Activated naive CD4-positive, alpha-beta T cell treated with anti-CD3 and anti-CD28 coated beads, Interleukin-2, amount 10 ng/mL, durations not matched to agents 7 days and 5 days (primary cell): ENCODE data around the gene ITIH4.

ENCODE experiments used
- CTCF ChIA-PET: fragments of 350-600 bp; sonication (Branson Sonifier 250); formaldehyde crosslinking; loops from one replicate; lab custom pipeline; 2021; ENCODE audit warnings: antibody characterized with exemption; lab: Charles Lee
- DNase-seq: peaks from one replicate; pipeline ENCODE4 v3.0.0-alpha.2; 2020
- H3K27ac Mint-ChIP-seq: one replicate; pipeline ENCODE4 v1.8.0; 2021; ENCODE audit warnings: mild to moderate bottlenecking, moderate library complexity, mixed read lengths
- H3K27me3 Mint-ChIP-seq: one replicate; pipeline ENCODE4 v1.8.0; 2021; ENCODE audit warnings: mild to moderate bottlenecking, mixed read lengths
- H3K36me3 Mint-ChIP-seq: one replicate; pipeline ENCODE4 v1.8.0; 2021; ENCODE audit warnings: mixed read lengths
- H3K4me1 Mint-ChIP-seq: one replicate; pipeline ENCODE4 v1.8.0; 2021; ENCODE audit warnings: mixed read lengths
- H3K4me3 Mint-ChIP-seq: one replicate; pipeline ENCODE4 v1.8.0; 2021; ENCODE audit warnings: mild to moderate bottlenecking, moderate library complexity, mixed read lengths
- H3K9me3 Mint-ChIP-seq: one replicate; pipeline ENCODE4 v1.8.0; 2021; ENCODE audit warnings: mixed read lengths

ITIH4 gene

GRCh38 chr3:52796411-52796810 is 34.1 kb downstream of the ITIH4 start:
- Mint-ChIP-seq H3K9me3 (no peaks in the 10 kb centered on the region), H3K36me3 (no peaks in the 10 kb centered on the region), H3K27ac (no peak overlapping the region), H3K27me3 (peaks cover 44% of the 10 kb centered on the region), H3K4me3 (no peak overlapping the region), H3K4me1 (no peaks in the 10 kb centered on the region)
- CTCF ChIA-PET, result interaction anchor here (1.8 kb wide), 1 partner anchor 25 kb away, joined by 3 read pairs; no protein-coding TSS in a partner anchor
- DNase-seq, result no peak

- Mint-ChIP-seq H3K27me3 (peaks cover 40% of the 10 kb centered on the region), H3K4me1 (no peaks in the 10 kb centered on the region)
- CTCF ChIA-PET, result interaction anchor here (1.8 kb wide), 1 partner anchor 26 kb away, joined by 3 read pairs; no protein-coding TSS in a partner anchor
These were observed 35.1 kb downstream of the ITIH4 start for GRCh38 chr3:52795298-52795900.

GRCh38 chr3:52794612-52795099 is 35.8 kb downstream of the ITIH4 start, which contains the start of gene ITIH3:
ITIH3 (plus strand) TSS chr3:52794796; CDS start chr3:52794804, 8 bp downstream.
- no peaks in the 10 kb centered on the region for H3K4me1 Mint-ChIP-seq
- H3K9me3 Mint-ChIP-seq, result no peaks in the 10 kb centered on the region
- H3K36me3 Mint-ChIP-seq, result no peaks in the 10 kb centered on the region
- no peak within 1 kb of the TSS for H3K27ac Mint-ChIP-seq
- DNase-seq, result no peak
- H3K4me3 Mint-ChIP-seq, result no peak within 1 kb of the TSS
- peaks cover 38% of the 10 kb centered on the region for H3K27me3 Mint-ChIP-seq
- CTCF ChIA-PET, result no interaction called here

More at GRCh38 chr3:52795298-52795900, 35.1 kb downstream of the ITIH4 start:
- no peaks in the 10 kb centered on the region for H3K9me3 Mint-ChIP-seq
- DNase-seq, result no peak
- H3K4me3 Mint-ChIP-seq, result no peak overlapping the region
- H3K27ac Mint-ChIP-seq, result no peak overlapping the region
- no peaks in the 10 kb centered on the region for H3K36me3 Mint-ChIP-seq

- Mint-ChIP-seq H3K4me3 (no peak overlapping the region), H3K4me1 (no peaks in the 10 kb centered on the region), H3K36me3 (no peaks in the 10 kb centered on the region), H3K27me3 (peaks cover 42% of the 10 kb centered on the region), H3K9me3 (no peaks in the 10 kb centered on the region), H3K27ac (no peak overlapping the region)
- CTCF ChIA-PET, result no interaction called here
- DNase-seq, result no peak
These were observed 36.5 kb downstream of the ITIH4 start for GRCh38 chr3:52793702-52794611.

- no peak for DNase-seq
- H3K36me3 Mint-ChIP-seq, result no peaks in the 10 kb centered on the region
- no peak overlapping the region for H3K4me3 Mint-ChIP-seq
- no peak overlapping the region for H3K27ac Mint-ChIP-seq
- H3K4me1 Mint-ChIP-seq, result no peaks in the 10 kb centered on the region
- CTCF ChIA-PET, result no interaction called here
- no peaks in the 10 kb centered on the region for H3K9me3 Mint-ChIP-seq
- peaks cover 45% of the 10 kb centered on the region for H3K27me3 Mint-ChIP-seq
These were observed 37.3 kb downstream of the ITIH4 start for GRCh38 chr3:52792961-52793695.

GRCh38 chr3:52792413-52792812 is 38.1 kb downstream of the ITIH4 start:
- no peaks in the 10 kb centered on the region for H3K4me1 Mint-ChIP-seq
- CTCF ChIA-PET, result interaction anchor here (1.4 kb wide), 1 partner anchor 9 kb away, joined by 4 read pairs; no protein-coding TSS in a partner anchor
- H3K4me3 Mint-ChIP-seq, result no peak overlapping the region
- H3K9me3 Mint-ChIP-seq, result no peaks in the 10 kb centered on the region
- H3K27ac Mint-ChIP-seq, result no peak overlapping the region
- peaks cover 43% of the 10 kb centered on the region for H3K27me3 Mint-ChIP-seq
- H3K36me3 Mint-ChIP-seq, result no peaks in the 10 kb centered on the region
- DNase-seq, result no peak

GRCh38 chr3:52791928-52792327 is 38.5 kb downstream of the ITIH4 start:
- no peak for DNase-seq
- H3K36me3 Mint-ChIP-seq, result no peaks in the 10 kb centered on the region
- H3K4me3 Mint-ChIP-seq, result no peak overlapping the region
- H3K27me3 Mint-ChIP-seq, result peaks cover 43% of the 10 kb centered on the region
- CTCF ChIA-PET, result interaction anchor here (1.4 kb wide), 1 partner anchor 8 kb away, joined by 4 read pairs; no protein-coding TSS in a partner anchor
- H3K9me3 Mint-ChIP-seq, result no peaks in the 10 kb centered on the region
- H3K4me1 Mint-ChIP-seq, result no peaks in the 10 kb centered on the region
- no peak overlapping the region for H3K27ac Mint-ChIP-seq

GRCh38 chr3:52791366-52791765 is 39.1 kb downstream of the ITIH4 start:
- CTCF ChIA-PET, result interaction anchor here (1.4 kb wide), 1 partner anchor 8 kb away, joined by 4 read pairs; no protein-coding TSS in a partner anchor
- Mint-ChIP-seq H3K4me3 (no peak overlapping the region), H3K27me3 (peaks cover 40% of the 10 kb centered on the region)

GRCh38 chr3:52790741-52791140 is 39.7 kb downstream of the ITIH4 start:
- H3K9me3 Mint-ChIP-seq, result no peaks in the 10 kb centered on the region
- no peak for DNase-seq
- no peaks in the 10 kb centered on the region for H3K4me1 Mint-ChIP-seq
- no peak overlapping the region for H3K27ac Mint-ChIP-seq
- H3K27me3 Mint-ChIP-seq, result peaks cover 34% of the 10 kb centered on the region
- no peaks in the 10 kb centered on the region for H3K36me3 Mint-ChIP-seq
- CTCF ChIA-PET, result no interaction called here
- H3K4me3 Mint-ChIP-seq, result no peak overlapping the region

More at GRCh38 chr3:52791366-52791765, 39.1 kb downstream of the ITIH4 start:
- no peak overlapping the region for H3K27ac Mint-ChIP-seq
- H3K36me3 Mint-ChIP-seq, result no peaks in the 10 kb centered on the region
- no peak for DNase-seq
- H3K4me1 Mint-ChIP-seq, result no peaks in the 10 kb centered on the region
- H3K9me3 Mint-ChIP-seq, result no peaks in the 10 kb centered on the region

GRCh38 chr3:52790337-52790736 is 40.1 kb downstream of the ITIH4 start:
- DNase-seq, result no peak
- Mint-ChIP-seq H3K36me3 (no peaks in the 10 kb centered on the region), H3K27me3 (peaks cover 32% of the 10 kb centered on the region), H3K4me1 (no peaks in the 10 kb centered on the region), H3K9me3 (no peaks in the 10 kb centered on the region), H3K4me3 (no peak overlapping the region), H3K27ac (no peak overlapping the region)
- CTCF ChIA-PET, result no interaction called here

GRCh38 chr3:52789746-52790040 is 40.8 kb downstream of the ITIH4 start:
- H3K4me3 Mint-ChIP-seq, result no peak overlapping the region
- H3K36me3 Mint-ChIP-seq, result no peaks in the 10 kb centered on the region
- CTCF ChIA-PET, result no interaction called here
- peaks cover 35% of the 10 kb centered on the region for H3K27me3 Mint-ChIP-seq
- H3K27ac Mint-ChIP-seq, result no peak overlapping the region
- no peaks in the 10 kb centered on the region for H3K4me1 Mint-ChIP-seq
- no peak for DNase-seq
- no peaks in the 10 kb centered on the region for H3K9me3 Mint-ChIP-seq

GRCh38 chr3:52788890-52789745 is 41.4 kb downstream of the ITIH4 start:
- Mint-ChIP-seq H3K36me3 (no peaks in the 10 kb centered on the region), H3K4me1 (no peaks in the 10 kb centered on the region), H3K9me3 (no peaks in the 10 kb centered on the region), H3K27me3 (peaks cover 32% of the 10 kb centered on the region), H3K4me3 (no peak overlapping the region), H3K27ac (no peak overlapping the region)
- CTCF ChIA-PET, result no interaction called here
- no peak for DNase-seq
